Measurements from ENCODE around the gene DUT.

DUT gene

GRCh38 chr15:48366584-48367312, 35.5 kb downstream of the DUT start:
- FAIRE-seq, result no peak
- TF ChIP-seq, protein P1, sequence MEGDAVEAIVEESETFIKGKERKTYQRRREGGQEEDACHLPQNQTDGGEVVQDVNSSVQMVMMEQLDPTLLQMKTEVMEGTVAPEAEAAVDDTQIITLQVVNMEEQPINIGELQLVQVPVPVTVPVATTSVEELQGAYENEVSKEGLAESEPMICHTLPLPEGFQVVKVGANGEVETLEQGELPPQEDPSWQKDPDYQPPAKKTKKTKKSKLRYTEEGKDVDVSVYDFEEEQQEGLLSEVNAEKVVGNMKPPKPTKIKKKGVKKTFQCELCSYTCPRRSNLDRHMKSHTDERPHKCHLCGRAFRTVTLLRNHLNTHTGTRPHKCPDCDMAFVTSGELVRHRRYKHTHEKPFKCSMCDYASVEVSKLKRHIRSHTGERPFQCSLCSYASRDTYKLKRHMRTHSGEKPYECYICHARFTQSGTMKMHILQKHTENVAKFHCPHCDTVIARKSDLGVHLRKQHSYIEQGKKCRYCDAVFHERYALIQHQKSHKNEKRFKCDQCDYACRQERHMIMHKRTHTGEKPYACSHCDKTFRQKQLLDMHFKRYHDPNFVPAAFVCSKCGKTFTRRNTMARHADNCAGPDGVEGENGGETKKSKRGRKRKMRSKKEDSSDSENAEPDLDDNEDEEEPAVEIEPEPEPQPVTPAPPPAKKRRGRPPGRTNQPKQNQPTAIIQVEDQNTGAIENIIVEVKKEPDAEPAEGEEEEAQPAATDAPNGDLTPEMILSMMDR (IDR thresholded peaks at IDR 0.05; ENCODE audit: insufficient read depth, missing control alignments), result no peak
- DNase-seq (ENCODE audit: insufficient read length, low spot score), result no peak

- TF ChIP-seq, protein P1 (IDR thresholded peaks at IDR 0.05; ENCODE audit: insufficient read depth, missing control alignments), result no peak
- FAIRE-seq (no peak), DNase-seq (ENCODE audit: insufficient read length, low spot score) (no peak)
Observed at GRCh38 chr15:48367483-48367882, 36.3 kb downstream of the DUT start.

GRCh38 chr15:48370460-48370859, 39.2 kb downstream of the DUT start:
- TF ChIP-seq, protein P1 (IDR thresholded peaks at IDR 0.05; ENCODE audit: insufficient read depth, missing control alignments), result no peak
- DNase-seq (ENCODE audit: insufficient read length, low spot score) (no peak), FAIRE-seq (no peak)

DNA sequence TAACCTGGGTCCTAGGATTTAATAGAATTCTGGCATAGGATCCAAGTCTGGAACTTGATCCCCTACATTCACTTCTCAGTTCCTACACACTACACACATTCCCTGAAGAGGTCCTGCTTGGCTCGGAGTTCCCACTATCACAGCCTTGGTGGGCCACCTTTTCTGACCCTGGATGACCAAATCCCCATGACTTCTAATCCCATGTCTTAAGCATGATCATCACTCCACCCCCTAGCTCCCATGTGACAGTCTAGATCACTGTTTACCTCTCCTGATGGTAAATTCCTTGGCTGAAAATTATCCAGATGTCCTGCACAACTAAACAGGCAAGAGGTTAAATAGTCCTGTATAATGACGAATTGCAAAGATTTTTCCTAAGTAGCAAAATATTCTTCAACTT, 40.3 kb downstream of the DUT start:
- TF ChIP-seq, protein P1 (IDR thresholded peaks at IDR 0.05; ENCODE audit: insufficient read depth, missing control alignments), result no peak
- FAIRE-seq (no peak), DNase-seq (ENCODE audit: insufficient read length, low spot score) (no peak)

GRCh38 chr15:48371961-48372360, 40.7 kb downstream of the DUT start:
- DNase-seq (ENCODE audit: insufficient read length, low spot score) (no peak), FAIRE-seq (no peak)
- TF ChIP-seq, protein P1 (IDR thresholded peaks at IDR 0.05; ENCODE audit: insufficient read depth, missing control alignments), result no peak

DNA sequence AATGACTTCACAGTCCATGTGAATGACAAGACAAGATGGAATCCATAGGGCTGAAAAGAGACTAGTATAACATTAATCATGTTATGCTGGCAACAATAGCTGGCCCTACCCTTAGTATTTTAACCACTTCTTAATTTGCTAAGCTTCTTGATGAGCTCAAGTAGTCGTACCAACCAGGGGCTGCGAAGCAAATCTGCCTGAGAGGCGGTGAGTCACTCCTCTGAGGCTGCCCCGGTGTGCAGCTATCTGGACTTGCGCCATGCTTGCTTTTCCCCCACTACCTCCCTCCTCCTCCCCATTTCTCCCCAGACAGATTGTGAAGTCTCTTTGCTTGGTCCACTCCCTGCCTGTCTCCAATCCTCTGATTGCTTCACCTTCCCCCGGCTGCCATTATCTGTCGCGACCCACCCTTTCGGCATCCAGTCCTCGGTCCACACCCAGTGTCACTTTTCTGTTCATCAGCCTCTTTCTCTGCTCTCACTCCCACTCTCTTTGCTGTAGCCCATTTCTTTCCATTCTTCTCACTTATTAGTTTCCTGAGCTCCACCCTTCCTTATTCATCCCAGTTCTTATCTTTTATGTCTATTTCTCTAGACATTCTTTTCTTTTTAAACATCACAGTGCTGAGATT, 42.7 kb downstream of the DUT start:
- DNase-seq (ENCODE audit: insufficient read length, low spot score) (no peak), FAIRE-seq (no peak)
- TF ChIP-seq, protein P1 (IDR thresholded peaks at IDR 0.05; ENCODE audit: insufficient read depth, missing control alignments), result no peak

DNA sequence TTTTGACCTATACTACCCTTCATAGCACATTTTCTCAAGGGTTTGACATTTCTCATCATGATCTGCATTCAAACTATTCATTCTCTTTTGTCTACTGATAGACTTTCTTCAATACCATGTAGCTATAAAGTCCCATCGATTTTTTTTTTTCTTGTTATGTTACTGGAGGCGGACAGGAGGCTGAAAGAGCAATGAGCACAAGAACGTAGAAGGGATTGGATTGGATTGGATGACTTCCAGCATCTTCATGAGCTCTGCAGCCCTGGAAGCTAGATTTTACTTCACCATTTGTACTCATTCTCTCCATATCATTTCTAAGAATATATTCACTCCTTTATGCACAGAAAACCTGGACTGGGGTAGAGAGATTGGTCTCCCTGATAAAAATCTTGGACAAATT, 43.2 kb downstream of the DUT start:
- DNase-seq (ENCODE audit: insufficient read length, low spot score), result no peak
- TF ChIP-seq, protein P1 (IDR thresholded peaks at IDR 0.05; ENCODE audit: insufficient read depth, missing control alignments), result no peak
- no peak for FAIRE-seq

Measured in D721Med (cell line).